CD14-positive monocyte (primary cell): ENCODE measurements around the gene LYZL1. TPM values are rescaled to one million over a fixed set of nuclear protein-coding genes. Genes with fewer than 3 reads are reported as not detected.

ENCODE experiments used
- DNase-seq, 3 donors: peaks; one replicate each; pipeline ENCODE4 v3.0.0-alpha.2; 2011 to 2022
- H2AFZ ChIP-seq: 2 replicates; pipeline ENCODE4 v1.6.0; 2012; ENCODE audit warnings: mild to moderate bottlenecking, low read depth, low read length, inconsistent platforms; ENCODE audit not compliant: insufficient read depth, poor library complexity, severe bottlenecking
- H3K27ac ChIP-seq, 2 donors: 1 replicate in 1 of 2; 2 replicates in 1 of 2; pipeline ENCODE4 v1.5.1; 2012 to 2013; ENCODE audit warnings: low read length in 2 of 2, control low read depth in 1 of 2, inconsistent platforms in 1 of 2, low read depth in 1 of 2, mild to moderate bottlenecking in 1 of 2
- H3K27me3 ChIP-seq, 2 donors: one replicate each; pipeline versions ENCODE4 v1.6.0 to v1.6.1; 2011 to 2013; ENCODE audit warnings: low read length in 2 of 2; ENCODE audit not compliant: control insufficient read depth in 2 of 2, insufficient read depth in 2 of 2
- H3K36me3 ChIP-seq, 2 donors: replicated peaks in 1 of 2; 1 replicate in 1 of 2; 2 replicates in 1 of 2; pipeline versions ENCODE4 v1.5.1 to v1.6.1; 2012 to 2013; ENCODE audit warnings: low read length in 2 of 2, control low read depth in 1 of 2, inconsistent platforms in 1 of 2, mild to moderate bottlenecking in 1 of 2; ENCODE audit not compliant: insufficient read depth in 2 of 2, control insufficient read depth in 1 of 2
- H3K4me1 ChIP-seq, 2 donors: 1 replicate in 1 of 2; 2 replicates in 1 of 2; pipeline versions ENCODE4 v1.5.1 to v1.6.1; 2012 to 2013; ENCODE audit warnings: low read length in 2 of 2, control low read depth in 1 of 2, inconsistent platforms in 1 of 2, mild to moderate bottlenecking in 1 of 2, moderate library complexity in 1 of 2; ENCODE audit not compliant: insufficient read depth in 2 of 2, control insufficient read depth in 1 of 2
- H3K4me2 ChIP-seq: replicated peaks from 2 replicates; pipeline ENCODE3; 2012; ENCODE audit warnings: low read length, moderate library complexity, mild to moderate bottlenecking; ENCODE audit not compliant: poor library complexity, severe bottlenecking; ENCODE audit errors: extremely low read depth
- H3K4me3 ChIP-seq, 3 experiments: fragments of 200-600 bp in 1 of 3; sonication (generic) in 1 of 3; replicated peaks in 1 of 3; 1 replicate in 2 of 3; 2 replicates in 1 of 3; pipeline ENCODE4 v1.5.1; 2011 to 2013; ENCODE audit warnings: low read length in 3 of 3, mild to moderate bottlenecking in 3 of 3, control low read depth in 2 of 3, low read depth in 2 of 3, inconsistent platforms in 1 of 3, moderate library complexity in 1 of 3
- H3K79me2 ChIP-seq: 2 replicates; pipeline ENCODE4 v1.6.0; 2012; ENCODE audit warnings: mild to moderate bottlenecking, control low read depth, inconsistent platforms, low read length, moderate library complexity; ENCODE audit not compliant: insufficient read depth
- H3K9ac ChIP-seq: 2 replicates; pipeline ENCODE4 v1.6.0; 2017; ENCODE audit warnings: low read length, mild to moderate bottlenecking; ENCODE audit not compliant: insufficient read depth, poor library complexity, severe bottlenecking
- H3K9me3 ChIP-seq, 2 donors: replicated peaks in 1 of 2; 1 replicate in 1 of 2; 2 replicates in 1 of 2; pipeline versions ENCODE4 v1.5.1 to v1.6.1; 2012 to 2013; ENCODE audit warnings: low read length in 2 of 2, control low read depth in 1 of 2; ENCODE audit not compliant: control insufficient read depth in 1 of 2, insufficient read depth in 1 of 2
- H4K20me1 ChIP-seq: 2 replicates; pipeline ENCODE4 v1.6.0; 2012; ENCODE audit warnings: mild to moderate bottlenecking, low read length, control low read depth, moderate library complexity; ENCODE audit not compliant: insufficient read depth
- H3K27ac Mint-ChIP-seq, 7 donors: one replicate each; pipeline ENCODE4 v1.8.0; 2020; ENCODE audit warnings: mild to moderate bottlenecking in 7 of 7, mixed read lengths in 7 of 7, moderate library complexity in 6 of 7, inconsistent platforms in 2 of 7
- H3K27me3 Mint-ChIP-seq, 3 donors: one replicate each; pipeline ENCODE4 v1.8.0; 2021 to 2022; ENCODE audit warnings: low read depth in 3 of 3, mild to moderate bottlenecking in 3 of 3, mixed read lengths in 3 of 3, moderate library complexity in 3 of 3, inconsistent platforms in 1 of 3
- H3K36me3 Mint-ChIP-seq, 2 donors: one replicate each; pipeline ENCODE4 v1.8.0; 2020; ENCODE audit warnings: mixed read lengths in 2 of 2, inconsistent platforms in 1 of 2, mild to moderate bottlenecking in 1 of 2
- H3K4me1 Mint-ChIP-seq: one replicate; pipeline ENCODE4 v1.8.0; 2020; ENCODE audit warnings: mild to moderate bottlenecking, mixed read lengths
- H3K4me3 Mint-ChIP-seq, 2 donors: one replicate each; pipeline ENCODE4 v1.8.0; 2020; ENCODE audit warnings: mild to moderate bottlenecking in 2 of 2, mixed read lengths in 2 of 2, moderate library complexity in 1 of 2
- H3K9me3 Mint-ChIP-seq, 7 donors: one replicate each; pipeline ENCODE4 v1.8.0; 2020 to 2022; ENCODE audit warnings: mixed read lengths in 7 of 7, mild to moderate bottlenecking in 6 of 7, moderate library complexity in 6 of 7, inconsistent platforms in 2 of 7
- CTCF ChIP-seq: fragments of 200-600 bp; IDR thresholded peaks from one replicate; pipeline ENCODE4 v1.8.0; 2022; ENCODE audit warnings: antibody characterized with exemption, mild to moderate bottlenecking
- WGBS: methylation state at CpG from one replicate; pipeline ENCODE4 v1.1.5; 2013; ENCODE audit warnings: missing lambda C conversion rate; ENCODE audit not compliant: insufficient coverage; 5-methylcytosine and 5-hydroxymethylcytosine counted together
- intact Hi-C, 2 donors: fragments of 100-400 bp; cut with micrococcal nuclease; formaldehyde crosslinking; loops; one replicate each; pipeline versions ENCODE4 v1.15.0 to v1.15.1; 2023
- polyA plus RNA-seq, 3 donors: library from polyadenylated mRNA; depleted of rRNA in 1 of 3; unstranded in 2 of 3; stranded (reverse) in 1 of 3; fragments of 300-500 nt in 2 of 3; fragments of >200 nt in 1 of 3; fragmentation: Illumina TruSeq in 2 of 3; gene quantifications; 1 replicate in 2 of 3; 2 replicates in 1 of 3; pipeline ENCODE4 v1.2.3, GENCODE V29; 2012 to 2021

The LYZL1 gene
- polyA plus RNA-seq, 3 donors = not detected

DNA sequence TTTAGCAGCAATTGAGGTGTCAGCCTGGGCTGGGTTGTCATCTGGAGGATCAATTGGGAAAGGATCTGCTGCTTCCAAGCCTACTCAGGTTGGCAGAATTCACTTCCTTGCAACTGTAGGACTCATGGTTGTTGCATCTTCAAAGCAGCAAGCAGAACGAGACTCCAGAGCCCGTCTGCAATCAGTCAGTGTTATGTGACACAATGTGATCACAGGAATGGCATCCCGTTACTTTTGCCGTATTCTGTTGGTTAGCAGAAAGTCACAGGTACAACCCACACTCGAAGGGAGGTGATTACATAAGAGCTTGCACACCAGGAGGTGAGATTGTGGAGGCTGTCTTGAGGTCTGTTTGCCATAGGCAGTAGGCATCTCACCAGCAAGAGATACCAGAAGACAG, 15.4 kb upstream of the LYZL1 start:
- Histone ChIP-seq H2AFZ (no peak overlapping the region), H3K36me3 (no peaks in the 10 kb centered on the region), H3K9me3 (no peaks in the 10 kb centered on the region), H3K27me3 (peaks cover 0 to 2% of the 10 kb centered on the region in 2 donors), H3K79me2 (no peaks in the 10 kb centered on the region), H3K4me1 (no peaks in the 10 kb centered on the region), H4K20me1 (no peaks in the 10 kb centered on the region), H3K9ac (no peak overlapping the region), H3K4me3 (no peak overlapping the region), H3K4me2 (no peak overlapping the region), H3K27ac (no peak overlapping the region)
- TF ChIP-seq CTCF = no peak
- Mint-ChIP-seq H3K27ac (no peak overlapping the region), H3K36me3 (no peaks in the 10 kb centered on the region), H3K27me3 (peaks cover under 1 to 12% (median 5%) of the 10 kb centered on the region in 3 donors), H3K9me3 (peaks cover 0 to 8% (median 2%) of the 10 kb centered on the region in 7 donors), H3K4me1 (no peaks in the 10 kb centered on the region), H3K4me3 (no peak overlapping the region)
- WGBS = 73% methylated on average over 5 of the region's 5 CpGs
- intact Hi-C loops = no loop called here
- no peak for DNase-seq

DNA sequence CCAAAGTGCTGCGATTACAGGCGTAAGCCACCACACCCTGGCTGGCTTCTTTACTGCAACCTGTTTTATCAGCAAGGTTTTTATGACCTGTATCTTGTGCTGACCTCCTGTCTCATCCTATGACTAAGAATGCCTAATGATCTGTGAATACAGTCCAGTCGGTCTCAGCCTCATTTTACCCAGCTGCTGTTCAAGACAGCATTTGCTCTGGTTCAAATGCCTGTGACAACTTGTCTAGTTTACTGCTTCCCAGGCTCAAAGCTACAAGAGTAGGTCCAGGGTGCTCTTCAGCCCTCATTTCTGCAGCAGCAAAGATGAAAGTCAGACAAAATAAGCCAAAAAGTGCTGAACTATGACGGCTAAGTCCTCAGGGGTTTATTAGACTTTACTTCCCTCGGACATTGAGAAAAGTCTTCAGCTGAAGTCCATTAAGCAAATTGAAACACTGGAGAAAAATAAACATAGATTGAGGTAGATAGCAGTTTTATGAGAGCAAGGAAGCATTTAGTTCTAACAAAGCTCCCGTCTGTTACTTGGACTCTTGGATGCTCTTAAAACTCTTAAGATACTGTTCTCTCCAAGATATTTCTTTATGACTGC, 12.5 kb upstream of the LYZL1 start:
- Mint-ChIP-seq H3K27me3 (peaks cover 4 to 11% (median 5%) of the 10 kb centered on the region in 3 donors), H3K36me3 (no peaks in the 10 kb centered on the region), H3K9me3 (peaks cover 0 to 4% (median 0%) of the 10 kb centered on the region in 7 donors), H3K4me1 (no peaks in the 10 kb centered on the region), H3K4me3 (no peak overlapping the region), H3K27ac (no peak overlapping the region)
- WGBS = 93% methylated on average over 3 of the region's 6 CpGs
- Histone ChIP-seq H4K20me1 (no peaks in the 10 kb centered on the region), H2AFZ (no peak overlapping the region), H3K36me3 (no peaks in the 10 kb centered on the region), H3K27me3 (peaks cover 0 to 2% of the 10 kb centered on the region in 2 donors), H3K4me2 (no peak overlapping the region), H3K4me1 (no peaks in the 10 kb centered on the region), H3K4me3 (no peak overlapping the region), H3K9me3 (no peaks in the 10 kb centered on the region), H3K9ac (no peak overlapping the region), H3K79me2 (no peaks in the 10 kb centered on the region), H3K27ac (no peak overlapping the region)
- no peak for DNase-seq
- intact Hi-C loops = no loop called here
- no peak for TF ChIP-seq CTCF
